ENCODE measurements around the gene VWA3A.

GRCh38 chr16:22122239-22122638, 29.9 kb downstream of the VWA3A start:
- TF ChIP-seq POLR2A (IDR thresholded peaks at IDR 0.05; ENCODE audit: low read length), result no peak
- TF ChIP-seq GATA1 (IDR thresholded peaks at IDR 0.05; ENCODE audit: low read depth, low read length), result no peak

All from erythroblast (primary cell).